GM12865 (cell line): Measurements from ENCODE around the gene SPEG.

Source experiments
- DNase-seq: peaks from one replicate; pipeline ENCODE4 v3.0.0; 2010; ENCODE audit warnings: low read depth
- H3K4me3 ChIP-seq: 2 replicates; pipeline ENCODE4 v1.5.1; 2011; ENCODE audit warnings: mild to moderate bottlenecking, low read depth, low read length, control low read depth
- CTCF ChIP-seq: IDR thresholded peaks from 2 replicates; pipeline ENCODE4 v1.5.1; 2011; ENCODE audit warnings: low read length, control low read depth, low read depth, inconsistent platforms; ENCODE audit not compliant: insufficient read depth; ENCODE audit errors: missing control alignments

The SPEG gene

GRCh38 chr2:219461047-219461514 lies 26.4 kb downstream of the SPEG start:
- peak; percentile 40 for DNase-seq
- H3K4me3 ChIP-seq = no peak overlapping the region
- no peak for TF ChIP-seq CTCF

- no peak for TF ChIP-seq CTCF
- no peak overlapping the region for H3K4me3 ChIP-seq
- DNase-seq = no peak
Measured at GRCh38 chr2:219461669-219462068, 27.0 kb downstream of the SPEG start.

- H3K4me3 ChIP-seq = no peak overlapping the region
- no peak for DNase-seq
- TF ChIP-seq CTCF = no peak
Measured at GRCh38 chr2:219462349-219462748, 27.7 kb downstream of the SPEG start.

GRCh38 chr2:219464286-219465032 lies 29.8 kb downstream of the SPEG start:
- no peak overlapping the region for H3K4me3 ChIP-seq
- DNase-seq = no peak
- no peak for TF ChIP-seq CTCF

GRCh38 chr2:219465659-219466561 lies 31.3 kb downstream of the SPEG start:
- no peak for DNase-seq
- no peak for TF ChIP-seq CTCF
- no peak overlapping the region for H3K4me3 ChIP-seq

- DNase-seq = no peak
- no peak for TF ChIP-seq CTCF
- H3K4me3 ChIP-seq = no peak overlapping the region
Measured at GRCh38 chr2:219466816-219467735, 32.4 kb downstream of the SPEG start.
